SK-N-MC (cell line): ENCODE measurements around the gene ANKRD66.

Experiments used
- EZH2 ChIP-seq: fragments of 200-600 bp; sonication (generic); IDR thresholded peaks from one replicate; pipeline ENCODE4 v1.6.1; 2017; ENCODE audit warnings: antibody characterized with exemption
- POLR2AphosphoS5 ChIP-seq: IDR thresholded peaks from 2 replicates; pipeline ENCODE4 v1.6.1; 2012; ENCODE audit warnings: mild to moderate bottlenecking, low read depth, low read length, borderline replicate concordance

DNA sequence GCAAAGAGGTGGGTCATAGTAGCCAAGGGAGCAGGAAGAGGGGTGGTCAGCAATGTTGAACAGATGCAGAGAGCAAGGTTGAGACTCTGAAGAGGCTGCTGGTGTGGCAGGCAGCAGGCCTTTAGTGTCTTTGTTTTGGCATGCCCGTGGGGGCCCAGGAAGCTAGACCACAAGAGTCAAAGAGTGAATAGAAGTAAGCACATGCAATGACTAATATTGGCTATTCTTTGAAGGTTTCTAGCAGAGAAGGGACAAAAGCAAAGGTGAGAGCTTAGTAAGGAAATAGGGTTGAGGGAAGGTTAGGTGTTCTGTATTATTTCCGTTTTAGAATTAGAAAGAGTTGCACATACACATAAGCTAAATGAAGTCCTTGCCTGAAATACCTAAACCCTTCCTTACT lies 40.3 kb upstream of the ANKRD66 start:
- no peak for TF ChIP-seq POLR2AphosphoS5
- no peak for TF ChIP-seq EZH2
